ENCODE measurements around the gene LRRC71. TPM values are rescaled to one million over a fixed set of nuclear protein-coding genes. Genes with fewer than 3 reads are reported as not detected.

Gene LRRC71
- total and polyA plus RNA-seq, 2 of the 13 experiments (the other 11 are each of a cell fraction or from before 2014, with no cell fraction given): not detected

DNA sequence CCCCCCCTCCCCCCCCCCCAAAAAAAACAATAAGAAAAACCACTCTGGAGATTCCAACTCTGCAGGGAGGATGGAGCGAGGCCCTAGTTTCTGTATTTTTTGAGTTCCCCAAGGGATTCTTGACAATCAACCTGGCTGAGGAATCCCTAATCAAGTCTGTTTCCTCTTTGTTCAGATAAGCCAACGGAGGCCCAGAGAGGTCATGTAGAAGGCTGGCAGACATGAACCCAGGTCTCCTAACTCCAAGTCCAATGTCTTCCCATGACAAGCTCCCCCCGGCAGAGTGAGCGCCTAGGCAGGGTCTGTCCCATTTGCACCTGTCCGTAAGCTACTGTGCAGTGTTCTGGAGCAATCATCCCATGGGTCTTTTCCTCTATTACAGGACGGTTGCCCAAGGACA is 39.5 kb downstream of the LRRC71 start:
- Histone ChIP-seq H3K27me3 (ENCODE audit: control insufficient read depth in 1 of 2, insufficient read depth in 2 of 2, low read length in 2 of 2) (no peaks in the 10 kb centered on the region), H3K79me2 (ENCODE audit: insufficient read depth, low read length) (no peaks in the 10 kb centered on the region), H2AFZ (ENCODE audit: low read length) (no peak overlapping the region), H4K20me1 (ENCODE audit: insufficient read depth, low read length) (no peaks in the 10 kb centered on the region), H3K9ac (ENCODE audit: insufficient read depth, low read depth, low read length) (no peak overlapping the region), H3K36me3 (replicated peaks in 1 of 2; ENCODE audit: control insufficient read depth in 1 of 2, insufficient read depth in 2 of 2, low read length in 2 of 2) (peaks cover 28 to 71% of the 10 kb centered on the region in 2 experiments), H3K4me1 (ENCODE audit: insufficient read depth, low read length) (peaks cover 12% of the 10 kb centered on the region; the same call in 1 of the 2 replicates), H3K4me2 (ENCODE audit: low read depth, low read length) (no peak overlapping the region), H3K27ac (ENCODE audit: extremely low read length, insufficient read depth, low read length) (no peak overlapping the region), H3K4me3 (replicated peaks in 1 of 3; ENCODE audit: insufficient read depth in 1 of 3, low read depth in 2 of 3, low read length in 3 of 3) (no peak overlapping the region), H3K9me3 (ENCODE audit: low read length) (no peaks in the 10 kb centered on the region)
- ATAC-seq: no peak
- no TSS peak for BruUV-seq (replicated peaks)
- intact Hi-C loops (cut with micrococcal nuclease; ENCODE audit: unreplicated experiment) (no loop called here), in situ Hi-C loops (cut with HindIII; ENCODE audit: extremely low pct_ligation_motif_present, low pct_unique_long_range_greater_than_20kb) (no loop called here)
- no peak for DNase-seq (ENCODE audit: low spot score)
- no peak for TF ChIP-seq ZNF530 (CRISPR knock-in tag; IDR thresholded peaks at IDR 0.05; ENCODE audit: low read depth)
- TF ChIP-seq, protein P1, sequence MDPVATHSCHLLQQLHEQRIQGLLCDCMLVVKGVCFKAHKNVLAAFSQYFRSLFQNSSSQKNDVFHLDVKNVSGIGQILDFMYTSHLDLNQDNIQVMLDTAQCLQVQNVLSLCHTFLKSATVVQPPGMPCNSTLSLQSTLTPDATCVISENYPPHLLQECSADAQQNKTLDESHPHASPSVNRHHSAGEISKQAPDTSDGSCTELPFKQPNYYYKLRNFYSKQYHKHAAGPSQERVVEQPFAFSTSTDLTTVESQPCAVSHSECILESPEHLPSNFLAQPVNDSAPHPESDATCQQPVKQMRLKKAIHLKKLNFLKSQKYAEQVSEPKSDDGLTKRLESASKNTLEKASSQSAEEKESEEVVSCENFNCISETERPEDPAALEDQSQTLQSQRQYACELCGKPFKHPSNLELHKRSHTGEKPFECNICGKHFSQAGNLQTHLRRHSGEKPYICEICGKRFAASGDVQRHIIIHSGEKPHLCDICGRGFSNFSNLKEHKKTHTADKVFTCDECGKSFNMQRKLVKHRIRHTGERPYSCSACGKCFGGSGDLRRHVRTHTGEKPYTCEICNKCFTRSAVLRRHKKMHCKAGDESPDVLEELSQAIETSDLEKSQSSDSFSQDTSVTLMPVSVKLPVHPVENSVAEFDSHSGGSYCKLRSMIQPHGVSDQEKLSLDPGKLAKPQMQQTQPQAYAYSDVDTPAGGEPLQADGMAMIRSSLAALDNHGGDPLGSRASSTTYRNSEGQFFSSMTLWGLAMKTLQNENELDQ (CRISPR knock-in tag; IDR thresholded peaks at IDR 0.05; ENCODE audit: borderline replicate concordance): no peak
- TF ChIP-seq ZNF274 (CRISPR knock-in tag; IDR thresholded peaks at IDR 0.05): no peak
- TF ChIP-seq, protein P2, sequence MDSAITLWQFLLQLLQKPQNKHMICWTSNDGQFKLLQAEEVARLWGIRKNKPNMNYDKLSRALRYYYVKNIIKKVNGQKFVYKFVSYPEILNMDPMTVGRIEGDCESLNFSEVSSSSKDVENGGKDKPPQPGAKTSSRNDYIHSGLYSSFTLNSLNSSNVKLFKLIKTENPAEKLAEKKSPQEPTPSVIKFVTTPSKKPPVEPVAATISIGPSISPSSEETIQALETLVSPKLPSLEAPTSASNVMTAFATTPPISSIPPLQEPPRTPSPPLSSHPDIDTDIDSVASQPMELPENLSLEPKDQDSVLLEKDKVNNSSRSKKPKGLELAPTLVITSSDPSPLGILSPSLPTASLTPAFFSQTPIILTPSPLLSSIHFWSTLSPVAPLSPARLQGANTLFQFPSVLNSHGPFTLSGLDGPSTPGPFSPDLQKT (CRISPR knock-in tag; IDR thresholded peaks at IDR 0.05; ENCODE audit: borderline replicate concordance): no peak
- no peak for TF ChIP-seq ZEB1 (IDR thresholded peaks at IDR 0.05; ENCODE audit: insufficient replicate concordance, low read depth)
- no peak for TF ChIP-seq KLF9 (CRISPR knock-in tag; IDR thresholded peaks at IDR 0.05; ENCODE audit: low read depth)
- TF ChIP-seq ZNF260 (CRISPR knock-in tag; IDR thresholded peaks at IDR 0.05; ENCODE audit: borderline replicate concordance, low read depth): no peak
- TF ChIP-seq, protein P3, sequence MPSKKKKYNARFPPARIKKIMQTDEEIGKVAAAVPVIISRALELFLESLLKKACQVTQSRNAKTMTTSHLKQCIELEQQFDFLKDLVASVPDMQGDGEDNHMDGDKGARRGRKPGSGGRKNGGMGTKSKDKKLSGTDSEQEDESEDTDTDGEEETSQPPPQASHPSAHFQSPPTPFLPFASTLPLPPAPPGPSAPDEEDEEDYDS (CRISPR knock-in tag; IDR thresholded peaks at IDR 0.05): no peak
- TF ChIP-seq, protein P4, sequence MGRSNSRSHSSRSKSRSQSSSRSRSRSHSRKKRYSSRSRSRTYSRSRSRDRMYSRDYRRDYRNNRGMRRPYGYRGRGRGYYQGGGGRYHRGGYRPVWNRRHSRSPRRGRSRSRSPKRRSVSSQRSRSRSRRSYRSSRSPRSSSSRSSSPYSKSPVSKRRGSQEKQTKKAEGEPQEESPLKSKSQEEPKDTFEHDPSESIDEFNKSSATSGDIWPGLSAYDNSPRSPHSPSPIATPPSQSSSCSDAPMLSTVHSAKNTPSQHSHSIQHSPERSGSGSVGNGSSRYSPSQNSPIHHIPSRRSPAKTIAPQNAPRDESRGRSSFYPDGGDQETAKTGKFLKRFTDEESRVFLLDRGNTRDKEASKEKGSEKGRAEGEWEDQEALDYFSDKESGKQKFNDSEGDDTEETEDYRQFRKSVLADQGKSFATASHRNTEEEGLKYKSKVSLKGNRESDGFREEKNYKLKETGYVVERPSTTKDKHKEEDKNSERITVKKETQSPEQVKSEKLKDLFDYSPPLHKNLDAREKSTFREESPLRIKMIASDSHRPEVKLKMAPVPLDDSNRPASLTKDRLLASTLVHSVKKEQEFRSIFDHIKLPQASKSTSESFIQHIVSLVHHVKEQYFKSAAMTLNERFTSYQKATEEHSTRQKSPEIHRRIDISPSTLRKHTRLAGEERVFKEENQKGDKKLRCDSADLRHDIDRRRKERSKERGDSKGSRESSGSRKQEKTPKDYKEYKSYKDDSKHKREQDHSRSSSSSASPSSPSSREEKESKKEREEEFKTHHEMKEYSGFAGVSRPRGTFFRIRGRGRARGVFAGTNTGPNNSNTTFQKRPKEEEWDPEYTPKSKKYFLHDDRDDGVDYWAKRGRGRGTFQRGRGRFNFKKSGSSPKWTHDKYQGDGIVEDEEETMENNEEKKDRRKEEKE (IDR thresholded peaks at IDR 0.05): no peak
- TF ChIP-seq ZNF629 (CRISPR knock-in tag; conservative IDR thresholded peaks at IDR 0.05): no peak
- no peak for TF ChIP-seq NFYB (CRISPR knock-in tag; IDR thresholded peaks at IDR 0.05)
- no peak for TF ChIP-seq HNRNPLL (IDR thresholded peaks at IDR 0.05; ENCODE audit: low read depth, low read length, poor library complexity, severe bottlenecking)
- TF ChIP-seq, protein P5, sequence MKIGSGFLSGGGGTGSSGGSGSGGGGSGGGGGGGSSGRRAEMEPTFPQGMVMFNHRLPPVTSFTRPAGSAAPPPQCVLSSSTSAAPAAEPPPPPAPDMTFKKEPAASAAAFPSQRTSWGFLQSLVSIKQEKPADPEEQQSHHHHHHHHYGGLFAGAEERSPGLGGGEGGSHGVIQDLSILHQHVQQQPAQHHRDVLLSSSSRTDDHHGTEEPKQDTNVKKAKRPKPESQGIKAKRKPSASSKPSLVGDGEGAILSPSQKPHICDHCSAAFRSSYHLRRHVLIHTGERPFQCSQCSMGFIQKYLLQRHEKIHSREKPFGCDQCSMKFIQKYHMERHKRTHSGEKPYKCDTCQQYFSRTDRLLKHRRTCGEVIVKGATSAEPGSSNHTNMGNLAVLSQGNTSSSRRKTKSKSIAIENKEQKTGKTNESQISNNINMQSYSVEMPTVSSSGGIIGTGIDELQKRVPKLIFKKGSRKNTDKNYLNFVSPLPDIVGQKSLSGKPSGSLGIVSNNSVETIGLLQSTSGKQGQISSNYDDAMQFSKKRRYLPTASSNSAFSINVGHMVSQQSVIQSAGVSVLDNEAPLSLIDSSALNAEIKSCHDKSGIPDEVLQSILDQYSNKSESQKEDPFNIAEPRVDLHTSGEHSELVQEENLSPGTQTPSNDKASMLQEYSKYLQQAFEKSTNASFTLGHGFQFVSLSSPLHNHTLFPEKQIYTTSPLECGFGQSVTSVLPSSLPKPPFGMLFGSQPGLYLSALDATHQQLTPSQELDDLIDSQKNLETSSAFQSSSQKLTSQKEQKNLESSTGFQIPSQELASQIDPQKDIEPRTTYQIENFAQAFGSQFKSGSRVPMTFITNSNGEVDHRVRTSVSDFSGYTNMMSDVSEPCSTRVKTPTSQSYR (CRISPR knock-in tag; IDR thresholded peaks at IDR 0.05; ENCODE audit: borderline replicate concordance): no peak
- no peak for TF ChIP-seq NFE2L1 (CRISPR knock-in tag; IDR thresholded peaks at IDR 0.05; ENCODE audit: borderline replicate concordance)
- 90% methylated on average over 4 of the region's 6 CpGs for WGBS (ENCODE audit: low lambda C conversion rate)
- no peak for FAIRE-seq
- ChIA-PET POLR2A (no interaction called here), CTCF (ENCODE audit: low intra/inter-chr PET ratio, low total read pairs) (no interaction called here)

All from HepG2 (cell line).